Measurements from ENCODE around the gene NCBP2L. TPM values are rescaled to one million over a fixed set of nuclear protein-coding genes. Genes with fewer than 3 reads are reported as not detected.
"Not testable (repeated sequence)": the region's sequence is repeated elsewhere in the genome, so short reads cannot be mapped to it uniquely, and the experiment has no call there.

The NCBP2L gene
- total RNA-seq, 1 experiment from 2014 or later = 0.20 TPM

- TF ChIP-seq ZSCAN18 (CRISPR knock-in tag; IDR thresholded peaks at IDR 0.05) = no peak
- no peak for TF ChIP-seq ZNF232 (CRISPR knock-in tag; IDR thresholded peaks at IDR 0.05)
- TF ChIP-seq ZNF396 (CRISPR knock-in tag; IDR thresholded peaks at IDR 0.05; ENCODE audit: borderline replicate concordance) = no peak
- TF ChIP-seq ATF2 (CRISPR knock-in tag; IDR thresholded peaks at IDR 0.05; ENCODE audit: borderline replicate concordance, low read depth) = no peak
Measured at GRCh38 chrX:107805179-107805578, 27.6 kb downstream of the NCBP2L start (continued).

- H3K36me3 Mint-ChIP-seq; H3K4me1 Mint-ChIP-seq; H3K27me3 Mint-ChIP-seq (ENCODE audit: low read depth); H3K27ac Mint-ChIP-seq; POLR2A ChIA-PET; ATAC-seq; H3K4me3 Mint-ChIP-seq; CTCF ChIA-PET; H3K9me3 Mint-ChIP-seq; DNase-seq (ENCODE audit: low spot score): not testable (repeated sequence)
Measured at GRCh38 chrX:107810053-107810452, 32.5 kb downstream of the NCBP2L start.

- peaks cover 8% of the 10 kb centered on the region for H3K27me3 Mint-ChIP-seq (ENCODE audit: low read depth)
Measured at GRCh38 chrX:107818900-107819521, 41.5 kb downstream of the NCBP2L start.

More at GRCh38 chrX:107818900-107819521, 41.5 kb downstream of the NCBP2L start:
- peaks cover 11% of the 10 kb centered on the region for H3K9me3 Mint-ChIP-seq
- H3K4me1 Mint-ChIP-seq = no peaks in the 10 kb centered on the region
- TF ChIP-seq CREB1 (CRISPR knock-in tag; IDR thresholded peaks at IDR 0.05) (no peak), STAT6 (CRISPR knock-in tag; conservative IDR thresholded peaks at IDR 0.05; ENCODE audit: low read depth) (no peak), SMAD4 (CRISPR knock-in tag; IDR thresholded peaks at IDR 0.05) (no peak), ATF2 (CRISPR knock-in tag; IDR thresholded peaks at IDR 0.05; ENCODE audit: borderline replicate concordance, low read depth) (no peak), ZSCAN18 (CRISPR knock-in tag; IDR thresholded peaks at IDR 0.05) (no peak), CTCF (IDR thresholded peaks at IDR 0.05) (no peak), NFATC4 (CRISPR knock-in tag; IDR thresholded peaks at IDR 0.05) (no peak), GRHL2 (CRISPR knock-in tag; IDR thresholded peaks at IDR 0.05; ENCODE audit: insufficient replicate concordance, severe bottlenecking) (no peak), TP53 (CRISPR knock-in tag; IDR thresholded peaks at IDR 0.05) (no peak)
- POLR2A ChIA-PET = no interaction called here
- no peak overlapping the region for H3K27ac Mint-ChIP-seq
- H3K36me3 Mint-ChIP-seq = peaks cover 3% of the 10 kb centered on the region; the same call in 1 of the 2 replicates
- H3K4me3 Mint-ChIP-seq = no peak overlapping the region
- no peak for ATAC-seq
- CTCF ChIA-PET = no interaction called here
- no peak for DNase-seq (ENCODE audit: low spot score)
